DOHH2 (cell line): ENCODE data around the gene RFLNA.

Source experiments
- H3F3A ChIP-seq: fragments of 200-600 bp; sonication (generic), shearing (Covaris generic); 2 replicates; pipeline ENCODE4 v1.6.0; 2016; ENCODE audit warnings: antibody characterized with exemption, mild to moderate bottlenecking; ENCODE audit not compliant: control insufficient read depth, insufficient read depth
- H3K27ac ChIP-seq: fragments of 200-600 bp; sonication (generic); 2 replicates; pipeline ENCODE4 v1.5.1; 2014; ENCODE audit warnings: low read depth, mild to moderate bottlenecking, low read length, moderate library complexity
- H3K27me3 ChIP-seq: fragments of 200-600 bp; sonication (generic); 2 replicates; pipeline ENCODE4 v1.6.1; 2014; ENCODE audit warnings: mild to moderate bottlenecking, low read length, mixed read lengths; ENCODE audit not compliant: control insufficient read depth
- H3K36me3 ChIP-seq: fragments of 200-600 bp; sonication (generic); 2 replicates; pipeline ENCODE4 v1.6.1; 2014; ENCODE audit warnings: mild to moderate bottlenecking, low read length, moderate library complexity, mixed read lengths; ENCODE audit not compliant: control insufficient read depth
- H3K4me1 ChIP-seq: fragments of 200-600 bp; sonication (generic); 2 replicates; pipeline ENCODE4 v1.6.1; 2014; ENCODE audit warnings: mild to moderate bottlenecking, low read length, mixed read lengths; ENCODE audit not compliant: control insufficient read depth
- H3K4me2 ChIP-seq: fragments of 200-600 bp; sonication (generic); 2 replicates; pipeline ENCODE4 v1.6.0; 2014; ENCODE audit warnings: mild to moderate bottlenecking, low read length, moderate library complexity
- H3K4me3 ChIP-seq: fragments of 200-600 bp; sonication (generic); 2 replicates; pipeline ENCODE4 v1.5.1; 2014; ENCODE audit warnings: mild to moderate bottlenecking, low read length, mixed read lengths
- H3K79me2 ChIP-seq: fragments of 200-600 bp; sonication (generic); 2 replicates; pipeline ENCODE4 v1.6.1; 2014; ENCODE audit warnings: mild to moderate bottlenecking, low read length, mixed read lengths; ENCODE audit not compliant: control insufficient read depth
- H3K9me2 ChIP-seq: fragments of 200-600 bp; sonication (generic); replicated peaks from 2 replicates; pipeline ENCODE4 v1.6.1; 2014; ENCODE audit warnings: mild to moderate bottlenecking, low read length, mixed read lengths; ENCODE audit not compliant: control insufficient read depth
- H3K9me3 ChIP-seq: fragments of 200-600 bp; sonication (generic); 2 replicates; pipeline ENCODE4 v1.6.1; 2014; ENCODE audit warnings: antibody characterized with exemption, low read length, mixed read lengths; ENCODE audit not compliant: control insufficient read depth, insufficient read depth
- H4K20me1 ChIP-seq: fragments of 200-600 bp; sonication (generic); 2 replicates; pipeline ENCODE4 v1.6.0; 2014; ENCODE audit warnings: low read depth, mild to moderate bottlenecking, antibody characterized with exemption, low read length, moderate library complexity; ENCODE audit not compliant: control insufficient read depth, insufficient read depth
- EZH2phosphoT487 ChIP-seq: fragments of 200-600 bp; sonication (generic); IDR thresholded peaks from 2 replicates; pipeline ENCODE4 v1.6.1; 2017; ENCODE audit warnings: borderline replicate concordance, mild to moderate bottlenecking, antibody characterized with exemption, low read length, moderate library complexity, mixed read lengths
- TF ChIP-seq, protein P1 (sequence below): fragments of 200-600 bp; sonication (generic); IDR thresholded peaks from one replicate; pipeline ENCODE4 v1.5.1; 2014; ENCODE audit warnings: antibody characterized with exemption, mild to moderate bottlenecking, low read depth, low read length; ENCODE audit not compliant: poor library complexity, severe bottlenecking

Gene RFLNA

DNA sequence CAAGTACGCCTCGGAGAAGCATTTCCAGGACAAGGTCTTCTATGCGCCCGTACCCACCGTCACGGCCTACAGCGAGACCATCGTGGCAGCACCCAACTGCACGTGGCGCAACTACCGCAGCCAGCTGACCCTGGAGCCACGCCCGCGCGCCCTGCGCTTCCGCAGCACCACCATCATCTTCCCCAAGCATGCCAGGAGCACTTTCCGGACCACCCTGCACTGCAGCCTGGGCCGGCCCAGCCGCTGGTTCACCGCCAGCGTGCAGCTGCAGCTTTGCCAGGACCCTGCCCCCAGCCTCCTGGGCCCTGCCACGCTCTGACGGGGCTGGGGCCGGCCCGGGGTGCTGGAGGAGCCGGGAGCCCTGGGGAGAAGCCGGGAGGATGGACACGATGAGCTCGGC is 19.3 kb downstream of the RFLNA start:
- no peaks in the 10 kb centered on the region for H3K36me3 ChIP-seq
- no peaks in the 10 kb centered on the region for H4K20me1 ChIP-seq
- no peak overlapping the region for H3K4me3 ChIP-seq
- no peak for TF ChIP-seq EZH2phosphoT487
- TF ChIP-seq, protein P1, sequence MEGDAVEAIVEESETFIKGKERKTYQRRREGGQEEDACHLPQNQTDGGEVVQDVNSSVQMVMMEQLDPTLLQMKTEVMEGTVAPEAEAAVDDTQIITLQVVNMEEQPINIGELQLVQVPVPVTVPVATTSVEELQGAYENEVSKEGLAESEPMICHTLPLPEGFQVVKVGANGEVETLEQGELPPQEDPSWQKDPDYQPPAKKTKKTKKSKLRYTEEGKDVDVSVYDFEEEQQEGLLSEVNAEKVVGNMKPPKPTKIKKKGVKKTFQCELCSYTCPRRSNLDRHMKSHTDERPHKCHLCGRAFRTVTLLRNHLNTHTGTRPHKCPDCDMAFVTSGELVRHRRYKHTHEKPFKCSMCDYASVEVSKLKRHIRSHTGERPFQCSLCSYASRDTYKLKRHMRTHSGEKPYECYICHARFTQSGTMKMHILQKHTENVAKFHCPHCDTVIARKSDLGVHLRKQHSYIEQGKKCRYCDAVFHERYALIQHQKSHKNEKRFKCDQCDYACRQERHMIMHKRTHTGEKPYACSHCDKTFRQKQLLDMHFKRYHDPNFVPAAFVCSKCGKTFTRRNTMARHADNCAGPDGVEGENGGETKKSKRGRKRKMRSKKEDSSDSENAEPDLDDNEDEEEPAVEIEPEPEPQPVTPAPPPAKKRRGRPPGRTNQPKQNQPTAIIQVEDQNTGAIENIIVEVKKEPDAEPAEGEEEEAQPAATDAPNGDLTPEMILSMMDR = no peak
- H3F3A ChIP-seq = no peaks in the 10 kb centered on the region
- H3K4me1 ChIP-seq = no peaks in the 10 kb centered on the region
- H3K9me3 ChIP-seq = no peaks in the 10 kb centered on the region
- no peaks in the 10 kb centered on the region for H3K27me3 ChIP-seq
- H3K27ac ChIP-seq = no peak overlapping the region
- no peaks in the 10 kb centered on the region for H3K79me2 ChIP-seq
- H3K9me2 ChIP-seq = no peaks in the 10 kb centered on the region
- no peak overlapping the region for H3K4me2 ChIP-seq

DNA sequence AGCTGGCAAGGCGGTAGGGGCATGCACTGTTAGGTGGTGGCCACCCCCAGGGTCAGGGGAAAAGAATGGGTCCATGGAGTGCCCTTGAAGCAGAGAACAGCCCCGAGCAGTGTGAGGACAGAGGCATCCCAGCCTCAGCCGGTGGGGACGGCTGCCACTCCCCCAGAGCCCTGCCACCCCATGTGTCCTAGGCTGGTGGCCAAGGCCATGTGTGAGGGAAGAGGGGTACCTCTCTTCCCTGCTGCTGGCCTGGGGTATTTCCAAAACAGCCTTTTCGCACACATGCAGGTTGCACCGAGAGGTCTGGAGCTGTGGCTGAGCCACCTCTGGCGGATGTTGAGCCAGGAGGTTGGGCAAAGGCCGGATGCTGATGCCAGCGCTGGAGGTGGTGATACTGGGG is 19.9 kb downstream of the RFLNA start:
- Histone ChIP-seq H3K4me1 (no peaks in the 10 kb centered on the region), H3F3A (no peaks in the 10 kb centered on the region), H3K36me3 (no peaks in the 10 kb centered on the region), H3K27me3 (no peaks in the 10 kb centered on the region), H4K20me1 (no peaks in the 10 kb centered on the region), H3K4me2 (no peak overlapping the region), H3K79me2 (no peaks in the 10 kb centered on the region), H3K9me2 (no peaks in the 10 kb centered on the region), H3K27ac (no peak overlapping the region), H3K4me3 (no peak overlapping the region), H3K9me3 (no peaks in the 10 kb centered on the region)
- no peak for TF ChIP-seq EZH2phosphoT487
- TF ChIP-seq, protein P1 = no peak

GRCh38 chr12:124315372-124316044 is 20.6 kb downstream of the RFLNA start:
- Histone ChIP-seq H3K36me3 (no peaks in the 10 kb centered on the region), H3K4me1 (no peaks in the 10 kb centered on the region), H3K4me3 (no peak overlapping the region), H3K4me2 (no peak overlapping the region), H3K9me3 (no peaks in the 10 kb centered on the region), H3K27ac (no peak overlapping the region), H3K79me2 (no peaks in the 10 kb centered on the region), H3K9me2 (no peaks in the 10 kb centered on the region), H4K20me1 (no peaks in the 10 kb centered on the region), H3F3A (no peaks in the 10 kb centered on the region), H3K27me3 (no peaks in the 10 kb centered on the region)
- no peak for TF ChIP-seq EZH2phosphoT487
- TF ChIP-seq, protein P1 = no peak
